HG03342 (cell line): ENCODE measurements around the gene ZBTB20.
A peak's percentile ranks its signal among the peaks of the same experiment; 100 is the strongest.

Experiments used
- ATAC-seq: cut with Tn5 transposase; IDR thresholded peaks from one replicate; pipeline ENCODE4 v1.9.1; 2021; ENCODE audit warnings: mild to moderate bottlenecking, moderate library complexity; ENCODE audit not compliant: unreplicated experiment

The ZBTB20 gene

GRCh38 chr3:115038817-115039216 lies 108.3 kb downstream of the ZBTB20 start:
- no peak for ATAC-seq

- no peak for ATAC-seq
These were observed 124.2 kb downstream of the ZBTB20 start for GRCh38 chr3:115022835-115023398.

- ATAC-seq: no peak
These were observed 124.9 kb downstream of the ZBTB20 start for GRCh38 chr3:115022199-115022598.

DNA sequence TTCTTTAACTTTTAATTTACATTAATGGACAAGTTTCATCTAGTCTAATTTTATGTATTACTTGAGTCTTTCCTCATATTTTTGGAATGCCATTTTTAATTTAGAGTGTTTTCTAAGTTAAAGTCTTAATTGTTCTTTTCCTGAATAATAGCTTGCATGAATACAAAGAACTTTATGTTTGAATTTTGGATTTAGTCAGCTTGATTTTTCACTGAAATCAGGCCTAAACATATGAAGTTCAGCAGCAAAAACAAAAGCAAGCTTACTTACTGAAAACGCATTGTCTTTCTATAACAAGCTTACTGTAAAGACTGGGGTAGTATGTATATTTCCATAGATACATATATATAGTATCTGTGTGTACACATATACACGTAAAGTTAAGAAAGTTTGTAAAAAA lies 126.0 kb downstream of the ZBTB20 start:
- no peak for ATAC-seq

DNA sequence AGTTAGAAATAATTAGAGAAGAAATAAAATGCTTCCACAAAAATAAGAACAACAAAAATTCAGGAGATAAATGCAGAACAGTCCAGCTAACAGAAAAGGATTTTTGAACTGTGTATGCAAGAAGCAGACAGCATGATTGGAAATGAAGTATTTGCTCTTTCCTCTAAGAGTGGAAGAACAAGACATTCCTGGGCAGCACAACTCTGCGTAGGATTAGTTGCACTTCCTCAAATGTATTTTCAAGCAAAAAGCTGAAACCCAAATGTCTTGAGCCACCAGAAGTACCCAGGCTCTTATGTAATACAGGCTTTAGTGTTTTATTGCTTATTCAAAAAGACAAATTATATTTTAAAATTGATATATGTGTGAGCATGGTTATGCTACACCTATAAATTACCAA lies 127.2 kb downstream of the ZBTB20 start:
- no peak for ATAC-seq

GRCh38 chr3:115018694-115019093 lies 128.4 kb downstream of the ZBTB20 start:
- no peak for ATAC-seq

DNA sequence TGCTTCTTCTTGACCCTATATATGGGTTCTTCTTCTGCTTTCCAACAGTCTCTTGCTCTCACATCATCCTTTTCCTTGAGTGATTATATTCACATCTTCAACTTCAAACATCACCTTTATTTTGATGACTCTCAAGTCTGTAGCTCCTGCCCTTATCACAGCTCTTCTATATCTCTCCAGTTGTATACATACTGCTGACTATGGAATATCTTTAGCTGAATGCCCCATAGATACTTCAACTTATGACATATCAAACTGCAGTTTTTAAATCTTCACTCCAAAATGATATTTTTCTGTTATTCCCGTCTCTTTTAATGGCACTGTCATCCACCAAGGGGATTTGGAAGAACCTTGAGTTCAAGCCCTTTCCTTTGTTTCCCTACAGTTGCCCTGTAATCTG lies 139.1 kb downstream of the ZBTB20 start:
- no peak for ATAC-seq

GRCh38 chr3:115004201-115005140 lies 142.6 kb downstream of the ZBTB20 start:
- ATAC-seq: no peak

GRCh38 chr3:114998971-114999579 lies 148.0 kb downstream of the ZBTB20 start:
- no peak for ATAC-seq

DNA sequence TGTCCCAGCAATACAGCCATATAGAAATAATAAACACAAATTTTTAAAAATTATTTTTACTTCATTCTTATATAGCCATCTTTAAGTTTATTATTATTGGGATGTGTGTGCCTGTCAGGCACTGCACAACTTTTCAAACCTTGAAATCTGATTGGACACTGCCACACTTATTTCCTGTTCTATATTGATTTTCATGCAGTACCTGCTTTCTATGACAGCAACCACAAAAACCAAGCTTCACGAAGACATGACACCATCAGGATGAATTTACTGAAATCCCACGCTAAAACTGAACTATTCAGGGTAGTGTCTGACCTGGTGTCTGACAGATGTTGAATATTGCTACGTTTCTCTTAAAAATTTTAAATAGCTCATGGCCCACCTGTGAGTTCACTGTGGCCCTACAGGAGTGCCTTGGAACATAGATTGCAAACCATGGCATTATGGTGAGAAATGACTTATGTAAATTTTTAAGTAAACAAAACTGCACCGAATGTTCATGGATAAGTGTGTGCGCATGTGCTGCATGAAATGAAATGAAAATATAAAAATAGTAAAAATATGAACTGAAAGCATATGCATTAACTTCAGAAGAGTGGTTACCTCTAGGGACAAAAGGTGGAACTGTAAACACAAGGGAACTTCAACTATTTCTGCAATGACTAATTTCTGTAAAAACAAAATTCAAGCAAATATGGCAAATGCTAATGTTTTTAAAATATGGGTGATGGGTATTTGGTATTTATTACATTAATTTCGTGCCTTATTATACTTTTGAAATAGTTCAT lies 152.3 kb downstream of the ZBTB20 start:
- ATAC-seq: peak; percentile 47

DNA sequence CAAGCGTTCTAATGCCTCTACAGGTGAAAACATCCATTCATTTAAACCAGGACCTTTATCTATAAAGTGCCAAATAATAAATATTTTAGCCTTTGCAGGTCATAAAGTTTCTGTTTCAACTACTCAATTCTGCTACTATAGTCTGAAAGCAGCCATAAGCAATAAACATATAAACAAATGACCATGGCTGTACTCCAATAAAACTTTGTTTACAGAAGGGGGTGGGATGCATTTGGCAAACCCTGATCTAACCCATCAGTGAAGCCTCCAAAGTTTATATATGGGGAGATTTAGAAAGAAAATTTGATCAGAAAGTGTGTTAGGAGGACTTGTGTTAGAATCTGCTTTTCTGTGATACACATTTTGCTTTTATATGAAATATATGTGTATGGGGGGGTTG lies 161.3 kb downstream of the ZBTB20 start:
- ATAC-seq: no peak

DNA sequence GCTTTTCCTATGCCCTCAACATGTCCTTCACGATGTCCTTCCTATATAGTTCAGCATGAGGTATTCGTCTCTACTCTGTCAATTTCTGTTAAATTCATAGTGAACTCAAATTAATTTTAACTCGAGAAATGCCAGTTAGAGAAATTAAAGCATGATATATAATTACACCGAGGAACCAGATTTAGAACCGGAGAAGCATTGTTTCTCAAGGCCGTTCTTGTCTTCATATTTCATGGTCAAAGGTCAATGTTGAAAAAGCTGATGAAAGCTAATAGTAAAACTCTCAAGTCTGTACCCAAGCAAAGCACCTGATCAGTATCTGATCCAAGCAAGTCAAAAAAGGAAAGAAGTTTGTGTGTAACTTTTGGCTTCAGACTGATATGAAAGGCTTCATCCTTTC lies 163.8 kb downstream of the ZBTB20 start:
- no peak for ATAC-seq

- peak; percentile 95 for ATAC-seq
These were observed 172.7 kb downstream of the ZBTB20 start for GRCh38 chr3:114974387-114974786.

- no peak for ATAC-seq
These were observed 173.6 kb downstream of the ZBTB20 start for GRCh38 chr3:114973536-114973935.

GRCh38 chr3:114967168-114967567 lies 179.9 kb downstream of the ZBTB20 start:
- no peak for ATAC-seq

- ATAC-seq: no peak
These were observed 184.9 kb downstream of the ZBTB20 start for GRCh38 chr3:114962189-114962588.

DNA sequence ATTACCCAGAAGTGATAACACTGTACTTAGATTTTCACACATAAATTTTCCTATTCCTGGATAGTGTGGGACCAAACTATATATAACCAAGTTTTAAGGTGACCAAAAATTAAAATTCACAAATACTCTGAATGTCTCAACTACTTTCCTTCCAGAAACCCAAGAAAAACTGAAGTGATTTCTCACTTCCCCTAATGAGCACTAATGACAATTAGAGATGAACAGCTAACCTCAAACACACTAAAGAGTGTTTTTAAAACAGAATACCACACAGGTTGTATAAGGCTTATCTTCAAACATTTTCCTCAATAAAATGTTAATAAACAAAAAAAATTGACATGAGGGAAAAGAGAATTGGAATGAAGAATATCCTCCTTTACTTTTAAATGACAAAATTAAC lies 188.2 kb downstream of the ZBTB20 start:
- no peak for ATAC-seq

DNA sequence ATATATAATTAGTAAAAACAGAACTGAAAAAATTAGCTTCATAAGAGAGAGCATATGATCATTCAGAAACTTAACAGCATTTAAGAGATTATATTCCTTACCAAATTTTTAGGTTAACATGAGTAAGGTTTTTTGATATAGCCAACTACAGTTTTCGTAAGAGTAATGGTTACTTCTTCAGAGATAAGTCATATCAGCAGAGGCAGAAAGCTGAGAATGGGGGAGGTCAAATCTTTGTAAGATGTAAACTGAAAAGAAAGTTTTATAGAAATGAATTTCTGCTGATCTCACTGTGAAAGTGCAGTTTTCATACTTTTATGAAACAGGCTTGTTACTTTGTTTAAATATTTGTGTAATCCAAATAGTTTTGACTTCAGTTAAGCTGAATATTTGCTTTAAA lies 193.3 kb downstream of the ZBTB20 start:
- ATAC-seq: no peak

- no peak for ATAC-seq
These were observed 193.8 kb downstream of the ZBTB20 start for GRCh38 chr3:114953215-114953799.

GRCh38 chr3:114942773-114943172 lies 204.3 kb downstream of the ZBTB20 start:
- ATAC-seq: no peak
